ENCODE data around the gene LCN6.

- no peak for TF ChIP-seq CTCF (IDR thresholded peaks at IDR 0.05)
- TF ChIP-seq EP300 (IDR thresholded peaks at IDR 0.05), result no peak
- TF ChIP-seq POLR2A (IDR thresholded peaks at IDR 0.05), result no peak
- no peak for TF ChIP-seq POLR2AphosphoS5 (IDR thresholded peaks at IDR 0.05)
Measured at GRCh38 chr9:136751244-136751643, 2.9 kb upstream of the LCN6 start.

Measured in upper lobe of left lung (tissue), 4 donors.